ENCODE data around the gene CCDC78. TPM values are rescaled to one million over a fixed set of nuclear protein-coding genes. Genes with fewer than 3 reads are reported as not detected.

Gene CCDC78
- total RNA-seq, 1 experiment from 2014 or later, result 3.5 TPM

GRCh38 chr16:708019-708418 is 18.2 kb downstream of the CCDC78 start:
- no peak overlapping the region for H3K4me3 ChIP-seq (ENCODE audit: low read depth, low read length)
- Mint-ChIP-seq H3K4me3 (ENCODE audit: unreplicated experiment) (no peak overlapping the region), H3K9me3 (ENCODE audit: unreplicated experiment) (no peaks in the 10 kb centered on the region), H3K27ac (ENCODE audit: unreplicated experiment) (no peak overlapping the region), H3K36me3 (ENCODE audit: insufficient read depth, unreplicated experiment) (peaks cover 7% of the 10 kb centered on the region), H3K27me3 (ENCODE audit: insufficient read depth, unreplicated experiment) (peaks cover 6% of the 10 kb centered on the region), H3K4me1 (ENCODE audit: low read depth, unreplicated experiment) (peaks cover 7% of the 10 kb centered on the region)
- no peaks in the 10 kb centered on the region for H3K9me3 ChIP-seq
- H3K27me3 ChIP-seq (replicated peaks; ENCODE audit: control insufficient read depth, insufficient read depth, low read length), result no peaks in the 10 kb centered on the region; the same call in 1 of the 2 replicates
- intact Hi-C loops (cut with micrococcal nuclease; ENCODE audit: unreplicated experiment), result no loop called here
- no peaks in the 10 kb centered on the region for H3K36me3 ChIP-seq (ENCODE audit: control insufficient read depth, insufficient read depth, low read length)
- no peak for DNase-seq
- H3K4me1 ChIP-seq, result peaks cover 6% of the 10 kb centered on the region; the same call in 1 of the 2 replicates
- TF ChIP-seq CTCF (IDR thresholded peaks at IDR 0.05; ENCODE audit: insufficient read depth in 1 of 2, low read depth in 1 of 2, low read length in 1 of 2, severe bottlenecking in 1 of 2, unreplicated experiment in 1 of 2), result no peak
- no TSS peak for BruUV-seq (replicated peaks)
- ChIA-PET CTCF (no interaction called here), POLR2A (no interaction called here)

- ChIA-PET POLR2A (interaction anchor here (1.0 kb wide), 1 partner anchor 14 kb away, joined by 4 read pairs; the partner anchor contains the start of gene ANTKMT), CTCF (interaction anchor here (0.6 to 0.8 kb wide), 2 partner anchors 19 to 59 kb away, joined by 3 to 4 read pairs; partner anchors contain the start of genes CCDC78 and HAGHL)
- intact Hi-C loops (cut with micrococcal nuclease; ENCODE audit: unreplicated experiment), result no loop called here
- H3K27me3 Mint-ChIP-seq (ENCODE audit: insufficient read depth, unreplicated experiment), result peaks cover 13% of the 10 kb centered on the region
- no peak overlapping the region for H3K4me3 ChIP-seq (ENCODE audit: low read depth, low read length)
- H3K9me3 ChIP-seq, result no peaks in the 10 kb centered on the region
- no peak overlapping the region for H3K4me3 Mint-ChIP-seq (ENCODE audit: unreplicated experiment)
- H3K36me3 ChIP-seq (ENCODE audit: control insufficient read depth, insufficient read depth, low read length), result no peaks in the 10 kb centered on the region
- no peaks in the 10 kb centered on the region for H3K9me3 Mint-ChIP-seq (ENCODE audit: unreplicated experiment)
- DNase-seq, result no peak
- peaks cover 6% of the 10 kb centered on the region; the same call in 1 of the 2 replicates for H3K4me1 ChIP-seq
- H3K4me1 Mint-ChIP-seq (ENCODE audit: low read depth, unreplicated experiment), result no peaks in the 10 kb centered on the region
- peaks cover 4% of the 10 kb centered on the region for H3K36me3 Mint-ChIP-seq (ENCODE audit: insufficient read depth, unreplicated experiment)
- H3K27me3 ChIP-seq (replicated peaks; ENCODE audit: control insufficient read depth, insufficient read depth, low read length), result no peaks in the 10 kb centered on the region; the same call in none of the 2 replicates
- no peak overlapping the region for H3K27ac Mint-ChIP-seq (ENCODE audit: unreplicated experiment)
- no peak for TF ChIP-seq CTCF (IDR thresholded peaks at IDR 0.05; ENCODE audit: insufficient read depth in 1 of 2, low read depth in 1 of 2, low read length in 1 of 2, severe bottlenecking in 1 of 2, unreplicated experiment in 1 of 2)
- no TSS peak for BruUV-seq (replicated peaks)
Observed at GRCh38 chr16:707062-707538, 19.1 kb downstream of the CCDC78 start.

- intact Hi-C loops (cut with micrococcal nuclease; ENCODE audit: unreplicated experiment), result no loop called here
- Mint-ChIP-seq H3K9me3 (ENCODE audit: unreplicated experiment) (no peaks in the 10 kb centered on the region), H3K4me3 (ENCODE audit: unreplicated experiment) (peak overlapping the region; percentile 11), H3K36me3 (ENCODE audit: insufficient read depth, unreplicated experiment) (peaks cover 6% of the 10 kb centered on the region), H3K4me1 (ENCODE audit: low read depth, unreplicated experiment) (no peaks in the 10 kb centered on the region), H3K27ac (ENCODE audit: unreplicated experiment) (no peak overlapping the region), H3K27me3 (ENCODE audit: insufficient read depth, unreplicated experiment) (peaks cover 14% of the 10 kb centered on the region)
- H3K9me3 ChIP-seq, result no peaks in the 10 kb centered on the region
- H3K4me3 ChIP-seq (ENCODE audit: low read depth, low read length), result peak overlapping the region; percentile 26
- DNase-seq, result no peak
- BruUV-seq (replicated peaks), result no TSS peak
- H3K36me3 ChIP-seq (ENCODE audit: control insufficient read depth, insufficient read depth, low read length), result no peaks in the 10 kb centered on the region
- no peak for TF ChIP-seq CTCF (IDR thresholded peaks at IDR 0.05; ENCODE audit: insufficient read depth in 1 of 2, low read depth in 1 of 2, low read length in 1 of 2, severe bottlenecking in 1 of 2, unreplicated experiment in 1 of 2)
- ChIA-PET CTCF (interaction anchor here (0.6 to 0.8 kb wide), 2 partner anchors 20 to 59 kb away, joined by 3 to 4 read pairs; partner anchors contain the start of genes CCDC78 and HAGHL), POLR2A (interaction anchor here (1.0 kb wide), 2 partner anchors 15 kb away, joined by 3 to 4 read pairs; partner anchors contain the start of gene ANTKMT)
- H3K27me3 ChIP-seq (replicated peaks; ENCODE audit: control insufficient read depth, insufficient read depth, low read length), result no peaks in the 10 kb centered on the region; the same call in none of the 2 replicates
- peaks cover 6% of the 10 kb centered on the region; the same call in 1 of the 2 replicates for H3K4me1 ChIP-seq
Observed at GRCh38 chr16:706189-707061, 19.8 kb downstream of the CCDC78 start.

Measured in Caco-2 (cell line).